GM21390 (cell line): ENCODE data around the gene DTNB.
A peak's percentile ranks its signal among the peaks of the same experiment; 100 is the strongest.

Experiments used
- ATAC-seq: cut with Tn5 transposase; IDR thresholded peaks from one replicate; pipeline ENCODE4 v1.9.1; 2021; ENCODE audit not compliant: unreplicated experiment

The DTNB gene

DNA sequence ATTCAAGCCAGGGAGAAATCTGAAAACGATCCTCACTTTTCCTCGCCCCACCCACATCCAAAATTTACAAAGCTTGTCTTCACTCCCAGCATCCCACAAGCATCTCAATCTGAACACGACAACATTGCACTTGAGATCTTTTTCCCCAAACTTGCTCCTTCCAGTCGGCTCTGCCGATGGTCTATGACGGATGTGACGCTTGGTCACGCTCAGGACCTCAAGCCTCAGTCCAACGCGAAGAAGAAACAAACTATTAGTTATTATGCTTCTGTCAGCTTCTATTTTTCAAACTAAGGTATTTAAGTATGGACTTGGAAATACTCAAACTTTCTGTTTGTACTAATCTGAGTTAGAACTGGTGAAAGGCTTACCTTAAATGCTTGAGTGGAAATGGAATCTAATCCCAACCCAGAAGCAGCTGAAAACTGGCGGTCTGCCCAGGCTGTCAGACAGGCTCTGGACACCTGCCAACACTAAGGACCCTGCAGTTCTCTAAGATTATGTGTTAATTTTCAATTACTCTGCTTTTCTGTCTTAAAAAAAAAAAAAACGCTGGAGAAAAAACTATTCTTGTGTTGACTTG lies 199.5 kb downstream of the DTNB start:
- no peak for ATAC-seq

DNA sequence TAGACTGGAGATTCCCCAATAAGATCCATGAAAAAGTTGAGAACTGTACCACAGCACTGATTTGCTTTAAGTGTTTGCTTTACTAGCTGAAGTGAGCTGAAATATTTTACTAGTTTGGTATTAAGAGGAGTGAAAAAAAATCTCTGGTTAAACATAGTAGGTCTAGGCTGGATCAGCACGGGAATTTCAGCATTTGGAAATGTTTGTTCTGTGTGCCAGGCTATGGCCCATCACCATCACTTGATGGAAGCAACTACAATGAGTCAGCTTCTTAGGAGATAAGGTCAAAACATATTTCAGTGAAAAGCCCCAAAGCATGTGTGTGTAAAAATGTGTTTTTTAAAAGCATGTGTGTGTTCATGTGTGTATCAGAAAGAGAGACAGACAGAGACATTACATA lies 200.2 kb downstream of the DTNB start:
- no peak for ATAC-seq

DNA sequence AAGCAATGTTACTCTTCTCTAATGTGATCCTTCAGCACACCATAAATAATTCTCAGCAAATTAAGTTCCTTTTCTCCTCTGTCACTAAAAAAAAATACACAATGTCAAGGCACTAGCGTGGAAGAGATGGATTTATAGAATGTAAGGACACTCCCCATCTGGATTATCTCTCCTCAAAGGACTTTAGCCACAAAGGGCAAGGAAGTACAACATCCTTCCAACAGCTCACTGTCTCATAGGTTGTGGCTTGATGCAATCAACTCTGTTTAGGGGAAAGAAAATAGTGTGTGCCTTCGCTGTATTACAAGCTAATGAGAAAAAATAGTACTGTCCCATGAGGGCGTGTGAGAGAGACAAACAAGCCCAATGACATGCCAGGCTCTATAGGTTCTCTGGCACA lies 202.6 kb downstream of the DTNB start:
- ATAC-seq, result no peak

- no peak for ATAC-seq
These were observed 205.6 kb downstream of the DTNB start for GRCh38 chr2:25467743-25468142.

- no peak for ATAC-seq
These were observed 211.4 kb downstream of the DTNB start for GRCh38 chr2:25462021-25462420.

DNA sequence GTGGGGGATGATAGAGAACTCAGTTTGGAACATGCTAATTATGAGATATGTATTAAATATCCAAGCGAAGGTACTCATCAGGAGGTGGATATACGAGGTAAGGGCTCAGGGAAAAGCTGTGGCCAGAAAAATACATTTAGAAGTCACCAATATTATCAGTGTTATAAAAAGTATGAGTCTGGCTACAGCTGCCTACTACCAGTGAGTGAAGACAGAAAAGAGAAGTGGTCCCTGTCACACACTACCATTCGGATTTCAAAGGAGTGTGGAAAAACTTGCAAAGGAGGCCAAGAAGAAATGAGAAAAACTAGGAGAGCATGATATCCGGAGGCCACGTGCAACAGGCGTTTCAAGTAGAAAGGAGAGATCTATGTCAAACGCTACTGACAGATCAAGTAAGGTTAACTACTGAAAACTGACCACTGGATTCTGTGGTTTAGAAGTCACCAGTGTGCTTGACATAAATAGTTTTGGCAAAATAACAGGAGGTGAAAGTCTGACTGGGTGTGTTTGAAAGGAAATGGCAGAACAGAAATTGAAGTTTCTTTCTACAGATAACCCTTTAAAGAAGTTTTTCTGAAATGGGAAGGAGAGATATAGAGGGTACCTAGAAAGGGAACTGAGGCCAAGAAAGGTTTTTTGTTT lies 213.0 kb downstream of the DTNB start:
- ATAC-seq, result no peak

DNA sequence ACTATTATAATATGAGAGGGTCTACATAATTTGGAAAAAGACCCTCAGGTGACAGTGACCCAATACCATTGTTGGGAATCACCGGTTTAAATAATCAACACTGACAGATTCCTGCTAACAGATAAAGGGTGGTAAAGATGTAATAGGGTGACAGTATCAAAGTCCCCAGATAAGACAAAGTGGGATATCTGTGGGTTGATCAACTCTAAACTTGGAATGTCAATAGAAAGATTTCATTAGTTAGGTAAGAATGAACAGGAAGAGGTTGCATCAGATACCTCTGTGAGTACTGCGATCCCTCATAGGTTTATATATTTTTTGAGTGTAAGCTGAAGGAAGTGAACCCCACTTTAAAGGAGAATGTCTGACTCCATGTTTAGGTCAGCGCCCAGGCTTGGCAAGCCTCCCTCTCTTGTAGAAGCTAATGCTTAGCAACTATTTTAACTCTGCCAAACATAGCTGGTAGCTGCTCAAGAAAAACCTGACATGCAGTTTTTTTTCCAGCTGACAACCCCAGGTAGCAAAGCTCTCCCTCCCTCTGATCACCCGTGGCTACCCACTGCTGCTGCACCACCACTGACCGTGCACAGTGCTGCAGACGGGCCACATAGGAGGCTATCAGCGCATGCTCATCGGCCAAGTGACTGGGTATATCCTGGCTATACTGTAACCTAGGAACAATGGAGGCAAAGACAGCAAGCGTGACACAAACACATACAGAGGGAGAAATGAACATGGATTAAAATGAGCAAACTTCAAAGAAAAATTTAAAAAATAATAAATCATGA lies 218.4 kb downstream of the DTNB start:
- no peak for ATAC-seq

- peak; percentile 88 for ATAC-seq
These were observed 220.0 kb downstream of the DTNB start for GRCh38 chr2:25453199-25453905.

DNA sequence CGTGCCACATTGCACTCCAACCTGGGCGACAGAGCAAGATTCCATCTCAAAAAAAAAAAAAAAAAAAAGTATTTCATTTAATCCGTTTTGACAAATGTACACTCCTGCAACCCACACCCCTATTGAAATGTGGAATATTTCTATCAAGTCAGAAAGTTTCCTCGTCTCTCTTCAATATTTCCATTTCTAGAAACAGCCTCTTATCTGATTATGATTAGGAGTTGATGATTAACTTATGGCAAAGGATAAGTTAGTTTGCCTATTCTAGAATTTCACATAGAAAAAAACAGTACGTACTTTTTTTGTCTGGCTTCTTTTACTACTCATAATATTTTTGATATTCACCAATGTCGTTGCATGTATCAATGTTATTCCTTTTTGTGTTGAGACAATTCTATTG lies 224.6 kb downstream of the DTNB start:
- no peak for ATAC-seq

DNA sequence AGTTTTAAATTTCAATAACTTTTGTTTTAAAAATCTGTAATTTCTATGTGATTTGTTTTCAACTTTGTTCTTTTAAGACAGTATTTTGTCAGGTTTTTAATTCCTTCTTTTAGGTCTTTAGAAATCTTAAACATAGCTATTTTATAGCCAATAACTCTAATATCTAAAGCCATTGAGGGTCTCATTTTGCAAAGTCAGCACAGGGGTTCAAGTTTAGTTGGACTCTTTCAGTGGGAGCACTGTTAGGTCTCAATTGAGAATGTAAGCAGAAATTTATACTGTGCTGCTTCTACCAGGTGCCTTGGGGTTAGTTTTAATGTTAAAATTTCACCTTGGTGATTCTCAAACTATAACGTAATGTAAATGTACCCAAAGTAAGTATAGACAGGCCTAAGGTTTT lies 226.4 kb downstream of the DTNB start:
- no peak for ATAC-seq

DNA sequence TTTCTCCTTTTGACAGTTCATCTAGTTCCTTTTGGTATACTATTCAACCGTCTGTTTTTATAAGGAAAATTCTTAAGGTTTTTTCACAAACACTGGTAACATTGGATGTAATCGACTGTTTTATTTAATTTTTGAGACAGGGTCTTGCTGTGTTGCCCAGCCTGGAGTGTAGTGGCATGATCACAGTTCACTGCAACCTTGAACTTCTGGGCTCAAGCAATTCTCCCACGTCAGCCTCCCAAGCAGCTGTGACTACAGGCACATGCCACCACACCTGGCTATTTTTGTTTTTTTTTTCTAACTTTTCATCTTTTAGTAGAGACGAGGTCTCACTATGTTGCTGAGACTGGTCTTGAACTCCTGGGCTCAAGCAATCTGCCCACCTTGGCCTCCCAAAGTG lies 227.3 kb downstream of the DTNB start:
- no peak for ATAC-seq

GRCh38 chr2:25445464-25445863 lies 227.9 kb downstream of the DTNB start:
- no peak for ATAC-seq

DNA sequence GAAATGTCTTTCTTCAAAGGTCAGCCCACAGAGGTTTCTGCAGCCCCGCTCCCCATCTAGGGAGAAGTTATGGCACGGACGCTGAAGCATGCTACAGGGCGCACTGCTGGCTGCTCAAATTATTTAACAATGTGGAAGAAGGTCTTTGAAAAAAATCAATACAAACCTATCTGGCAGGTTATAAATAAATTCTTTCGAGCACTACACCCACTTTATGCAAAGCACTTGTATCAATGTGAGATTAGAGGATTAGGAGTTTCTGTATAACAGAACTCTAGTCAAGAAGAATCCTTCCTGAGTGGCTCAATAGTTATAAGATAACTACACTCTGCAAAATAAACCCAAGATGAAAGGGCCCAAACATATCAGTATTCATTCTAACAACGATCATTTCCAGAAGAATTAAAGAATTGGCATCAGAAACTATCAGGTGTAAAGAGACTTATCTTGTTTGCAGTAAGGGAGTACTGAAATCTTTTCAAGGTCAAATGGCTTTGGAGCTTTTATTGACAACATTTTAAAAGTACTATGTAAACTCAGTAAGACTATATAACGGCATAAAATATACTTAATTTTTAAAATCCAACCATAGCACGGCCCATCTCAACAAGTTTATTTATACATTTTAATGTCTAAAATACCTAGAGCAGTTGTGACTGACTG lies 228.6 kb downstream of the DTNB start:
- ATAC-seq, result no peak

DNA sequence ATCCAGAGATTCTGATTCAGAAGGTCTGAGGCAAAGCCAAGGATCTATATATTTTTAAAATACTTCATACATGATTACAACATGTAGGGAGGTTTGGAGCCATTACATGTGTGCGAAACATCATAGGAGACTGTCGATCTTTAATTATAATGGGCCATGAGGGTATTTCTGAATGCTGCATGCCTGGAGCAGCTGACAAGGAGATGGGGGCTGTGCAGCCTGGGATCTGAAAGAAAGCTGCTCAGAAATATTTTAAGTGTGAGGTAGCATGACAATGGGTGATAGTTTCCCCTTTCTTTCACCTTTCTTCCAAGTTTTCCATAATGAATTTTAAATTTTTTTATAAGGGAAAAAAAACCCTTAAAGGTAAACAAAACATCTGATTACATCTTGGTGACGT lies 229.6 kb downstream of the DTNB start:
- no peak for ATAC-seq

DNA sequence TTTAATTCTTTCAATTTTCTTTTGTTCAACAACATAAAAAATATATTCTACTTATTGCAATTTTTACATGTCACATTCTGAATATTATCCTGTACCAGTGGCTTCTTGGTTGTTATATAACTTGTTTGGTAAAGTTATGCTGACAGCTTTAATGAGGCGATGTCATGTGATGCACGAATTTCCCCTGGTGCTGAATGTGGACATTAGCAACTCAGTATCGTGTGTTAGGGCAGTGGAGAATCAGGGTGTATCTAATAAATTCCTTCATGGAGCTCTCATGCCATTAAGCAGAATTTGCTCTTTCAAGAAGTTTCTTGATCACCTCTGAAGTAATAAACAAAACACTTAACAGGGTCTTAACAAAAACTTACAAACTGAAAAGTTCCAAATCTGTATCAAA lies 232.0 kb downstream of the DTNB start:
- ATAC-seq, result no peak

DNA sequence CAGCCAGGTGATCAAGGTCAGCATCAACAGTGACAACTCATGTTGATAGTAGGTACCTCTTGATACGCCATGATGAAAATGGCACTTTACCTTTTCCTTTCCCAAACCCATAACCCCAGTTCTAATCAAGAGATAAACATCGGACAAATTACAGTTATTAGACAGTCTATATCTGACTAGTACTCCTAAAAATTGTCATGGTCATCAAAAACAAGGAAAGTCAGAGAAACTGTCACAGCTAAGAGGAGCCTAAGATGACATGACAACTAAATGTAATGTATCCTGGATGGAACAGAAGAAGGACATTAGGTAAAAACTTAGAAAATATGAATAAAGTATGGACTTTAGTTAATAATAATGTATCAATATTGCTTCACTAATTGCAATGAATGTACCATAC lies 234.6 kb downstream of the DTNB start:
- no peak for ATAC-seq

GRCh38 chr2:25437881-25438662 lies 235.3 kb downstream of the DTNB start:
- no peak for ATAC-seq

DNA sequence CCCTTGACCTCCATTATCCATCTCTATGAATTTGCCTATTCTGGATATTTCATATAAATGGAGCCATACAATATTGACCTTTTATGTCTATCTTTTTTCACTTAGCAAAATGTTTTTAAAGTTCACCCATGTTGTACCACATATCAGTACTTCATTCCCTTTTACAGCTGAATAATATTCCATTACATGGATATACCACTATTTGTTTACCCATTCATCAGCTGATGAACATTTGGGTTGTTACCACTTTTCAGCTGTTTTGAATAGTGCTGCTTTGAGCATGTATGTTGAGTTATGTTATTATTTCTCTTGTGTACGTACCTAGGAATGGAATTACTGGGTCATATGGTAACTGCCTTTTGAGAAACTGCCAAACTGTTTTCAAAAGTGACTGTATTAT lies 238.0 kb downstream of the DTNB start:
- no peak for ATAC-seq

GRCh38 chr2:25431604-25432003 lies 241.8 kb downstream of the DTNB start:
- ATAC-seq, result peak; percentile 55

GRCh38 chr2:25430556-25430955 lies 242.8 kb downstream of the DTNB start:
- no peak for ATAC-seq
